GM23338 (cell line): ENCODE results near the gene LPP. TPM values are rescaled to one million over a fixed set of nuclear protein-coding genes. Genes with fewer than 3 reads are reported as not detected.

Experiments used
- ATAC-seq: fragments of 200-7000 bp; cut with Tn5 transposase; 3 replicates; pipeline ENCODE4 v1.9.1; 2020
- DNase-seq: peaks from one replicate; pipeline ENCODE4 v3.0.0-alpha.2; 2015; ENCODE audit warnings: low spot score
- H2AFZ ChIP-seq: fragments of 200-600 bp; sonication (generic); 2 replicates; pipeline ENCODE4 v1.8.0; 2016; ENCODE audit warnings: antibody characterized with exemption, mild to moderate bottlenecking, moderate library complexity
- H3F3A ChIP-seq: fragments of 200-600 bp; sonication (generic); replicated peaks from 2 replicates; pipeline ENCODE4 v1.8.0; 2017; ENCODE audit warnings: antibody characterized with exemption, mixed run types, low read depth
- H3K27ac ChIP-seq: fragments of 200-600 bp; sonication (generic); 2 replicates; pipeline ENCODE4 v1.6.1; 2016; ENCODE audit warnings: low read depth
- H3K27me3 ChIP-seq: fragments of 200-600 bp; sonication (generic); 2 replicates; pipeline ENCODE4 v1.8.0; 2016; ENCODE audit warnings: mild to moderate bottlenecking, mixed run types, moderate library complexity; ENCODE audit not compliant: insufficient read depth
- H3K36me3 ChIP-seq: fragments of 200-600 bp; sonication (generic); 2 replicates; pipeline ENCODE4 v1.8.0; 2016; ENCODE audit warnings: mild to moderate bottlenecking; ENCODE audit not compliant: insufficient read depth
- H3K4me1 ChIP-seq: fragments of 200-600 bp; sonication (generic); 2 replicates; pipeline ENCODE4 v1.8.0; 2016; ENCODE audit warnings: mild to moderate bottlenecking, moderate library complexity; ENCODE audit not compliant: insufficient read depth
- H3K4me2 ChIP-seq: fragments of 200-600 bp; sonication (generic); 2 replicates; pipeline ENCODE4 v1.7.1; 2017; ENCODE audit warnings: mixed run types
- H3K4me3 ChIP-seq: fragments of 200-600 bp; sonication (generic); 2 replicates; pipeline ENCODE4 v1.6.1; 2016; ENCODE audit warnings: mixed run types
- H3K79me2 ChIP-seq: fragments of 200-600 bp; sonication (generic); replicated peaks from 2 replicates; pipeline ENCODE4 v1.8.0; 2017; ENCODE audit warnings: mild to moderate bottlenecking; ENCODE audit not compliant: insufficient read depth
- H3K9me2 ChIP-seq: fragments of 200-600 bp; sonication (generic); 2 replicates; pipeline ENCODE4 v1.8.0; 2017; ENCODE audit not compliant: insufficient read depth
- H4K20me1 ChIP-seq: fragments of 200-600 bp; sonication (generic); replicated peaks from 2 replicates; pipeline ENCODE4 v1.8.0; 2017; ENCODE audit warnings: mild to moderate bottlenecking; ENCODE audit not compliant: insufficient read depth
- H3K27ac Mint-ChIP-seq: 2 replicates; pipeline ENCODE4 v1.8.0; 2020; ENCODE audit warnings: inconsistent platforms, mild to moderate bottlenecking, moderate library complexity, mixed read lengths
- H3K27me3 Mint-ChIP-seq: 3 replicates; pipeline ENCODE4 v1.8.0; 2022; ENCODE audit warnings: low read depth, mild to moderate bottlenecking, moderate library complexity, mixed read lengths, inconsistent platforms; ENCODE audit not compliant: insufficient read depth, poor library complexity
- H3K36me3 Mint-ChIP-seq: 3 replicates; pipeline ENCODE4 v1.8.0; 2021; ENCODE audit warnings: low read depth, mild to moderate bottlenecking, inconsistent platforms, moderate library complexity, mixed read lengths
- H3K4me1 Mint-ChIP-seq: 3 replicates; pipeline ENCODE4 v1.8.0; 2020; ENCODE audit warnings: mild to moderate bottlenecking, inconsistent platforms, mixed read lengths
- H3K4me3 Mint-ChIP-seq: 3 replicates; pipeline ENCODE4 v1.8.0; 2021; ENCODE audit warnings: moderate library complexity, mild to moderate bottlenecking, inconsistent platforms, mixed read lengths
- H3K9me3 Mint-ChIP-seq: 3 replicates; pipeline ENCODE4 v1.8.0; 2020; ENCODE audit warnings: moderate library complexity, mild to moderate bottlenecking, inconsistent platforms, mixed read lengths
- JUNB ChIP-seq: IDR thresholded peaks from one replicate; pipeline ENCODE4 v1.6.1; 2016; ENCODE audit warnings: antibody characterized with exemption; ENCODE audit not compliant: unreplicated experiment
- NANOG ChIP-seq: IDR thresholded peaks from 2 replicates; pipeline ENCODE4 v1.6.1; 2016; ENCODE audit warnings: antibody characterized with exemption, borderline replicate concordance
- STAT1 ChIP-seq: IDR thresholded peaks from one replicate; pipeline ENCODE4 v1.6.1; 2016; ENCODE audit warnings: antibody characterized with exemption; ENCODE audit not compliant: unreplicated experiment
- ZNF114 ChIP-seq: fragments of 250-450 bp; sonication (Bioruptor Pico); IDR thresholded peaks from 2 replicates; pipeline ENCODE4 v1.5.0; 2020; ENCODE audit warnings: mild to moderate bottlenecking, moderate library complexity
- polyA plus RNA-seq: library from polyadenylated mRNA; unstranded; fragments of >200 nt; fragmentation: Nextera tagmentation; extraction: Ambion mirVana; gene quantifications from 2 replicates; pipeline ENCODE4 v1.2.1, GENCODE V29; 2016
- total RNA-seq: library from RNA; depleted of rRNA; stranded (reverse); fragments of >200 nt; shearing (Covaris generic); gene quantifications from 2 replicates; pipeline ENCODE4 v1.2.3, GENCODE V29; 2014
- TF ChIP-seq, protein P1 (sequence below), 2 experiments: fragments of 200-600 bp in 1 of 2; sonication (generic) in 1 of 2; conservative IDR thresholded peaks; 2 replicates each; pipeline versions ENCODE4 v1.5.1 to v1.6.1; 2016 to 2017; ENCODE audit warnings: antibody characterized with exemption in 2 of 2, low read depth in 2 of 2, mild to moderate bottlenecking in 2 of 2, moderate library complexity in 1 of 2
- TF ChIP-seq, protein P2 (sequence below): IDR thresholded peaks from one replicate; pipeline ENCODE4 v1.6.1; 2018; ENCODE audit warnings: antibody characterized with exemption; ENCODE audit not compliant: unreplicated experiment
- TF ChIP-seq, protein P3 (sequence below): fragments of 250-450 bp; sonication (Bioruptor Pico); IDR thresholded peaks from 2 replicates; pipeline ENCODE4 v1.5.0; 2020; ENCODE audit warnings: mild to moderate bottlenecking, moderate library complexity

LPP gene
- total and polyA plus RNA-seq, 2 experiments from 2014 or later = 23.0 to 35.2 TPM

DNA sequence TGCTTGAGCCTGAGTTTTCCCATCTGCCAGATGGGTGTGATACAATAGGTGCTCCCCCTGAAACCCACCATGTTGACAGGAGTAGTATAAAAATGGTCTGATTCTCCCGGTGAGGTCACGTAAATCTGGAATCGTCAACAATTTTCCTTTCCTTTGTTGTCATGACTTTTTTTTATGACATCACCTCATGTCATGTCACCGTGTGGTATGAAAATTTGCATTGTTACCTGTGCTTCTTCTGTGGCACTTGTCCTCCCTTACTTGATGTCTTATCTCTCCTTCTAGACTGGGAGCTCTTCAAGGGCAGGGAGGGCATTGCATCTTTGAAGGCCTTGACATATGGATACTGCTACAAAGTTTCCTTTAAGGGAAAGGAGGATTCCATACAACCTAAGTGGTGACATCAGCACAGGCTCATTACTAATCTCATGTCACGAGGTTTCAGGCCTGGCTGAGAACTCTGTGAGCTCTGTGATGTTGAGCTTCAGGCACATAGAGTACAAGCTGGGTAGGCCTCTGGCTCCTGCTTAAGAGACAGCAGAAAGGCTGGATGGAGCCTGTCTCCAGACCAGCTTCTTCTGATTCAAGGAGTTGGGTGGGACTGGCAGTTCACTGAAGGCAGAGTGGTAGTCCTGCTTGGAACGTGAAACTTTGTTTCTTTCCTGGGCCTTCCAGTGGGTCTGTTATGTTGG, 66.3 kb downstream of the LPP start:
- H4K20me1 ChIP-seq = no peaks in the 10 kb centered on the region
- H3F3A ChIP-seq = no peaks in the 10 kb centered on the region
- DNase-seq (no peak), ATAC-seq (no peak)
- H3K4me3 Mint-ChIP-seq = no peak overlapping the region
- H3K27ac Mint-ChIP-seq = no peak overlapping the region
- H3K9me2 ChIP-seq = peaks cover 9% of the 10 kb centered on the region
- no peaks in the 10 kb centered on the region for H3K27me3 Mint-ChIP-seq
- TF ChIP-seq, protein P1, sequence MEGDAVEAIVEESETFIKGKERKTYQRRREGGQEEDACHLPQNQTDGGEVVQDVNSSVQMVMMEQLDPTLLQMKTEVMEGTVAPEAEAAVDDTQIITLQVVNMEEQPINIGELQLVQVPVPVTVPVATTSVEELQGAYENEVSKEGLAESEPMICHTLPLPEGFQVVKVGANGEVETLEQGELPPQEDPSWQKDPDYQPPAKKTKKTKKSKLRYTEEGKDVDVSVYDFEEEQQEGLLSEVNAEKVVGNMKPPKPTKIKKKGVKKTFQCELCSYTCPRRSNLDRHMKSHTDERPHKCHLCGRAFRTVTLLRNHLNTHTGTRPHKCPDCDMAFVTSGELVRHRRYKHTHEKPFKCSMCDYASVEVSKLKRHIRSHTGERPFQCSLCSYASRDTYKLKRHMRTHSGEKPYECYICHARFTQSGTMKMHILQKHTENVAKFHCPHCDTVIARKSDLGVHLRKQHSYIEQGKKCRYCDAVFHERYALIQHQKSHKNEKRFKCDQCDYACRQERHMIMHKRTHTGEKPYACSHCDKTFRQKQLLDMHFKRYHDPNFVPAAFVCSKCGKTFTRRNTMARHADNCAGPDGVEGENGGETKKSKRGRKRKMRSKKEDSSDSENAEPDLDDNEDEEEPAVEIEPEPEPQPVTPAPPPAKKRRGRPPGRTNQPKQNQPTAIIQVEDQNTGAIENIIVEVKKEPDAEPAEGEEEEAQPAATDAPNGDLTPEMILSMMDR (conservative IDR thresholded peaks at IDR 0.05; ENCODE audit: low read depth in 2 of 2) = no peak
- TF ChIP-seq ZNF114 = no peak
- no peak for TF ChIP-seq NANOG
- no peak for TF ChIP-seq STAT1
- no peak overlapping the region for H3K4me3 ChIP-seq
- H3K36me3 Mint-ChIP-seq = peaks cover 7% of the 10 kb centered on the region; the same call in 1 of the 3 replicates
- H3K27ac ChIP-seq = no peak overlapping the region
- H3K27me3 ChIP-seq = no peaks in the 10 kb centered on the region
- H3K4me1 ChIP-seq = peaks cover 12% of the 10 kb centered on the region; the same call in 1 of the 2 replicates
- H2AFZ ChIP-seq = no peak overlapping the region
- H3K4me1 Mint-ChIP-seq = peaks cover 35% of the 10 kb centered on the region
- H3K9me3 Mint-ChIP-seq = no peaks in the 10 kb centered on the region
- H3K4me2 ChIP-seq = no peak overlapping the region
- H3K79me2 ChIP-seq = peaks cover 35% of the 10 kb centered on the region
- no peaks in the 10 kb centered on the region for H3K36me3 ChIP-seq

DNA sequence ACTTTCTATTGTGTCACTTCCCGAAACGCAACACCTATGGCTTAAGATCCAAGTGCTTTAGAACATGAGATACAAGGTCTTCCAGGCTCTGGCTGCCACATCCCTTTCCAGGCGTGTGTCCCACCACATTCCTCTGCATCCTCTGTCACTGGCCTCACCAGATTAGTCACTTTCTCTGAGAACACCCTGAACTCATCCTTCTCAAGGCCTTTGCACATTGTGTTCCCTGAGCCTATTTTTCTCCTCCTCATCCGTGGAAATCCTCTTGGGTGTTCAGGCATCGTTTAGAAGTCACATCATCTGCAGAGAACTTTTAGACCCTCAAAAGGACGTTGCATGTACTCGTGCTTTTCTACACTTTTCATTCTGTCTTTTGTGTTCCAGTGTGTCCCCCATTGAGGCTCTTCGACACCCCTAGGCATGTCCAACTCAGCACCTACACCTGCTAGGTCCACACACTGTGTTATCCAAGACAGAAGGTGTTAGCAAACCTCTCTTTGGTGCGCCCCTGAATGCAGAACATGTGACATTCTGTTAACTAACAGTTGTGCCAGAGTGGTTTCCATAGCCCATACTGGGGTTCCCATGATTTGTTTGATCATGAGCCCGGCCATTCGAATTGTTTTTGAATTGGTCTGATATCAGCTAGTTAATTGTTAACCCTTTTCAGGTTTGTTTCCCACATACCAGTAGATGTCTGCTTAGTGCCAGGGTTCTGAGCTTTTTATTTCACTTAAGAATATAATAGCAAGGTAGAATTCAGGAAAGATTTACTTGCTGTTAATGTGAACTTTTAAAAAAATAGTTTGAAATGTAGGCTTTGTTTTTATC, 67.2 kb downstream of the LPP start:
- H3K4me2 ChIP-seq = no peak overlapping the region
- H3K27ac ChIP-seq = no peak overlapping the region
- H3K27me3 ChIP-seq = no peaks in the 10 kb centered on the region
- Mint-ChIP-seq H3K9me3 (no peaks in the 10 kb centered on the region), H3K36me3 (peaks cover 11% of the 10 kb centered on the region; the same call in 2 of the 3 replicates), H3K27me3 (no peaks in the 10 kb centered on the region), H3K4me1 (peaks cover 35% of the 10 kb centered on the region), H3K4me3 (no peak overlapping the region), H3K27ac (no peak overlapping the region)
- no peak overlapping the region for H2AFZ ChIP-seq
- ATAC-seq = no peak
- H3K4me3 ChIP-seq = no peak overlapping the region
- H3F3A ChIP-seq = no peaks in the 10 kb centered on the region
- no peaks in the 10 kb centered on the region for H3K36me3 ChIP-seq
- peaks cover 12% of the 10 kb centered on the region; the same call in 1 of the 2 replicates for H3K4me1 ChIP-seq
- H3K79me2 ChIP-seq = peaks cover 43% of the 10 kb centered on the region
- H3K9me2 ChIP-seq = peaks cover 9% of the 10 kb centered on the region
- DNase-seq = no peak
- H4K20me1 ChIP-seq = no peaks in the 10 kb centered on the region
- TF ChIP-seq JUNB = no peak
- no peak for TF ChIP-seq NANOG
- no peak for TF ChIP-seq STAT1
- TF ChIP-seq, protein P2, sequence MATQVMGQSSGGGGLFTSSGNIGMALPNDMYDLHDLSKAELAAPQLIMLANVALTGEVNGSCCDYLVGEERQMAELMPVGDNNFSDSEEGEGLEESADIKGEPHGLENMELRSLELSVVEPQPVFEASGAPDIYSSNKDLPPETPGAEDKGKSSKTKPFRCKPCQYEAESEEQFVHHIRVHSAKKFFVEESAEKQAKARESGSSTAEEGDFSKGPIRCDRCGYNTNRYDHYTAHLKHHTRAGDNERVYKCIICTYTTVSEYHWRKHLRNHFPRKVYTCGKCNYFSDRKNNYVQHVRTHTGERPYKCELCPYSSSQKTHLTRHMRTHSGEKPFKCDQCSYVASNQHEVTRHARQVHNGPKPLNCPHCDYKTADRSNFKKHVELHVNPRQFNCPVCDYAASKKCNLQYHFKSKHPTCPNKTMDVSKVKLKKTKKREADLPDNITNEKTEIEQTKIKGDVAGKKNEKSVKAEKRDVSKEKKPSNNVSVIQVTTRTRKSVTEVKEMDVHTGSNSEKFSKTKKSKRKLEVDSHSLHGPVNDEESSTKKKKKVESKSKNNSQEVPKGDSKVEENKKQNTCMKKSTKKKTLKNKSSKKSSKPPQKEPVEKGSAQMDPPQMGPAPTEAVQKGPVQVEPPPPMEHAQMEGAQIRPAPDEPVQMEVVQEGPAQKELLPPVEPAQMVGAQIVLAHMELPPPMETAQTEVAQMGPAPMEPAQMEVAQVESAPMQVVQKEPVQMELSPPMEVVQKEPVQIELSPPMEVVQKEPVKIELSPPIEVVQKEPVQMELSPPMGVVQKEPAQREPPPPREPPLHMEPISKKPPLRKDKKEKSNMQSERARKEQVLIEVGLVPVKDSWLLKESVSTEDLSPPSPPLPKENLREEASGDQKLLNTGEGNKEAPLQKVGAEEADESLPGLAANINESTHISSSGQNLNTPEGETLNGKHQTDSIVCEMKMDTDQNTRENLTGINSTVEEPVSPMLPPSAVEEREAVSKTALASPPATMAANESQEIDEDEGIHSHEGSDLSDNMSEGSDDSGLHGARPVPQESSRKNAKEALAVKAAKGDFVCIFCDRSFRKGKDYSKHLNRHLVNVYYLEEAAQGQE = no peak
- TF ChIP-seq, protein P3, sequence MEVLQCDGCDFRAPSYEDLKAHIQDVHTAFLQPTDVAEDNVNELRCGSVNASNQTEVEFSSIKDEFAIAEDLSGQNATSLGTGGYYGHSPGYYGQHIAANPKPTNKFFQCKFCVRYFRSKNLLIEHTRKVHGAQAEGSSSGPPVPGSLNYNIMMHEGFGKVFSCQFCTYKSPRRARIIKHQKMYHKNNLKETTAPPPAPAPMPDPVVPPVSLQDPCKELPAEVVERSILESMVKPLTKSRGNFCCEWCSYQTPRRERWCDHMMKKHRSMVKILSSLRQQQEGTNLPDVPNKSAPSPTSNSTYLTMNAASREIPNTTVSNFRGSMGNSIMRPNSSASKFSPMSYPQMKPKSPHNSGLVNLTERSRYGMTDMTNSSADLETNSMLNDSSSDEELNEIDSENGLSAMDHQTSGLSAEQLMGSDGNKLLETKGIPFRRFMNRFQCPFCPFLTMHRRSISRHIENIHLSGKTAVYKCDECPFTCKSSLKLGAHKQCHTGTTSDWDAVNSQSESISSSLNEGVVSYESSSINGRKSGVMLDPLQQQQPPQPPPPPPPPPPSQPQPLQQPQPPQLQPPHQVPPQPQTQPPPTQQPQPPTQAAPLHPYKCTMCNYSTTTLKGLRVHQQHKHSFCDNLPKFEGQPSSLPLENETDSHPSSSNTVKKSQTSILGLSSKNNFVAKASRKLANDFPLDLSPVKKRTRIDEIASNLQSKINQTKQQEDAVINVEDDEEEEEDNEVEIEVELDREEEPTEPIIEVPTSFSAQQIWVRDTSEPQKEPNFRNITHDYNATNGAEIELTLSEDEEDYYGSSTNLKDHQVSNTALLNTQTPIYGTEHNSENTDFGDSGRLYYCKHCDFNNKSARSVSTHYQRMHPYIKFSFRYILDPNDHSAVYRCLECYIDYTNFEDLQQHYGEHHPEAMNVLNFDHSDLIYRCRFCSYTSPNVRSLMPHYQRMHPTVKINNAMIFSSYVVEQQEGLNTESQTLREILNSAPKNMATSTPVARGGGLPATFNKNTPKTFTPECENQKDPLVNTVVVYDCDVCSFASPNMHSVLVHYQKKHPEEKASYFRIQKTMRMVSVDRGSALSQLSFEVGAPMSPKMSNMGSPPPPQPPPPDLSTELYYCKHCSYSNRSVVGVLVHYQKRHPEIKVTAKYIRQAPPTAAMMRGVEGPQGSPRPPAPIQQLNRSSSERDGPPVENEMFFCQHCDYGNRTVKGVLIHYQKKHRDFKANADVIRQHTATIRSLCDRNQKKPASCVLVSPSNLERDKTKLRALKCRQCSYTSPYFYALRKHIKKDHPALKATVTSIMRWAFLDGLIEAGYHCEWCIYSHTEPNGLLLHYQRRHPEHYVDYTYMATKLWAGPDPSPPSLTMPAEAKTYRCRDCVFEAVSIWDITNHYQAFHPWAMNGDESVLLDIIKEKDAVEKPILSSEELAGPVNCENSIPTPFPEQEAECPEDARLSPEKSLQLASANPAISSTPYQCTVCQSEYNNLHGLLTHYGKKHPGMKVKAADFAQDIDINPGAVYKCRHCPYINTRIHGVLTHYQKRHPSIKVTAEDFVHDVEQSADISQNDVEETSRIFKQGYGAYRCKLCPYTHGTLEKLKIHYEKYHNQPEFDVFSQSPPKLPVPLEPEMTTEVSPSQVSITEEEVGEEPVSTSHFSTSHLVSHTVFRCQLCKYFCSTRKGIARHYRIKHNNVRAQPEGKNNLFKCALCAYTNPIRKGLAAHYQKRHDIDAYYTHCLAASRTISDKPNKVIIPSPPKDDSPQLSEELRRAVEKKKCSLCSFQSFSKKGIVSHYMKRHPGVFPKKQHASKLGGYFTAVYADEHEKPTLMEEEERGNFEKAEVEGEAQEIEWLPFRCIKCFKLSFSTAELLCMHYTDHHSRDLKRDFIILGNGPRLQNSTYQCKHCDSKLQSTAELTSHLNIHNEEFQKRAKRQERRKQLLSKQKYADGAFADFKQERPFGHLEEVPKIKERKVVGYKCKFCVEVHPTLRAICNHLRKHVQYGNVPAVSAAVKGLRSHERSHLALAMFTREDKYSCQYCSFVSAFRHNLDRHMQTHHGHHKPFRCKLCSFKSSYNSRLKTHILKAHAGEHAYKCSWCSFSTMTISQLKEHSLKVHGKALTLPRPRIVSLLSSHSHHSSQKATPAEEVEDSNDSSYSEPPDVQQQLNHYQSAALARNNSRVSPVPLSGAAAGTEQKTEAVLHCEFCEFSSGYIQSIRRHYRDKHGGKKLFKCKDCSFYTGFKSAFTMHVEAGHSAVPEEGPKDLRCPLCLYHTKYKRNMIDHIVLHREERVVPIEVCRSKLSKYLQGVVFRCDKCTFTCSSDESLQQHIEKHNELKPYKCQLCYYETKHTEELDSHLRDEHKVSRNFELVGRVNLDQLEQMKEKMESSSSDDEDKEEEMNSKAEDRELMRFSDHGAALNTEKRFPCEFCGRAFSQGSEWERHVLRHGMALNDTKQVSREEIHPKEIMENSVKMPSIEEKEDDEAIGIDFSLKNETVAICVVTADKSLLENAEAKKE (CRISPR knock-in tag) = no peak
